HG02571 (cell line): ENCODE results near the gene TSPO2.
A peak's percentile ranks its signal among the peaks of the same experiment; 100 is the strongest.

Source experiments
- ATAC-seq: cut with Tn5 transposase; IDR thresholded peaks from one replicate; pipeline ENCODE4 v1.9.1; 2021; ENCODE audit warnings: mild to moderate bottlenecking, moderate library complexity; ENCODE audit not compliant: unreplicated experiment

Gene TSPO2

GRCh38 chr6:41049955-41050354 lies 7.7 kb downstream of the TSPO2 start:
- no peak for ATAC-seq

DNA sequence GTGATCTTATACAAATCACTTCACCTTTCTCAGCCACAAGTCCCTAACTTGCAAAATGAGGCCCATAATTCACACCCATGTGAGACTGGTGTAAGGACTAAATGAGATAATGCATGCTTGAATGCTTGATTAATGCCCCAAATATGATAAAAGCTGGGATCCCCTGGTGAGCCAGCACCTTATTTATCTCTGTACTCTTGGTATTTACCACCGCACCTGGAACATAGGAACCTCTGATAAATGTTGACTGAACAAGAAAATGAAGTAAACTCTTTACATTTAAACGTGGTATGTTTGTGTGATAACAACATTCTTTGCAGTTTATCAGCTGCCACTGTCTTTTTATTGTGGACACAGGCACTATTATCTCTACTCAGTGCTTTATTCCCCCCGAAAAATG lies 8.3 kb downstream of the TSPO2 start:
- no peak for ATAC-seq

GRCh38 chr6:41051873-41052272 lies 9.6 kb downstream of the TSPO2 start:
- no peak for ATAC-seq

- ATAC-seq = no peak
These were observed 10.8 kb downstream of the TSPO2 start, which contains the start of gene APOBEC2 for GRCh38 chr6:41053041-41053440. Gene APOBEC2, plus strand, starts transcription at chr6:41053202. Its CDS starts 146 bp downstream, at chr6:41053348.

DNA sequence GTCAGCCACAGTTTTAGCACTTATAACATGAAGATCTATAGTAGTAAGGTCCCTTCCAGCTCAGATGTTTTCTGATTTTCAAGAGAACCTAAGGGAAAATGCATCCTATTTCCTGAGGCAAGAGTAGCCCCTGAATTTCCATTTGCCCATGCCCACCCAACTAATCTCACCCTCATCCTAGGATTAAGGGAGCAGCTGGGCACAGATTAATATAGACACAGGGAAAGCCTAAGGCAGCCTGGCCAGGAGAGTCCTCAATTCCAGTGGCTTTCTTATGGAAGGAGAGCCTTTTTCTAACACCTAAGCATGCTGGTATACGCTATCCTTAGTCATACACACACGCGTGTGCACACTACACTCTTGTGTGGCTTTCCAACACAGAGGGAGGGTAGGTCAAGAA lies 12.2 kb downstream of the TSPO2 start:
- no peak for ATAC-seq

DNA sequence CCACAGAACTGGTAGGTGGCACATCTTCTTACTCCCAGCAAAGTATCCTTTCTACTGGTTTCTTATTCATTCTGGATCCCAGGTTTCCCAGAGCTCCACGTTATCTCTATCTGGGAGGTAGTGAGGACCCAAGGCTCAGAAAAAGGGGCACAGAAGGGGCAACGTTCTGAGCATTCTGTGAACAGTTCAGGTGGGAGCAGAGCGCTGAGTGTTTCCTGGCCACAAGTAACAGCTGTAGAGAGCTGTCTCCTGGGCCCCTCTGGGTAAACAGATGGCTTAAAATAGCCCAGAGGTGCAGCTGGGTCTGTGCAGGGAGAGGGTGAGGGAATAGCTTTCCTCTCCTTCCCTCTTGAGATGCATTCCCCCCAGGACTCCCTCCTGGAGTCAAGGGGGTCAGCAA lies 12.9 kb downstream of the TSPO2 start:
- no peak for ATAC-seq

- no peak for ATAC-seq
These were observed 14.7 kb downstream of the TSPO2 start for GRCh38 chr6:41056768-41057490.

GRCh38 chr6:41058783-41059181 lies 16.5 kb downstream of the TSPO2 start:
- no peak for ATAC-seq

DNA sequence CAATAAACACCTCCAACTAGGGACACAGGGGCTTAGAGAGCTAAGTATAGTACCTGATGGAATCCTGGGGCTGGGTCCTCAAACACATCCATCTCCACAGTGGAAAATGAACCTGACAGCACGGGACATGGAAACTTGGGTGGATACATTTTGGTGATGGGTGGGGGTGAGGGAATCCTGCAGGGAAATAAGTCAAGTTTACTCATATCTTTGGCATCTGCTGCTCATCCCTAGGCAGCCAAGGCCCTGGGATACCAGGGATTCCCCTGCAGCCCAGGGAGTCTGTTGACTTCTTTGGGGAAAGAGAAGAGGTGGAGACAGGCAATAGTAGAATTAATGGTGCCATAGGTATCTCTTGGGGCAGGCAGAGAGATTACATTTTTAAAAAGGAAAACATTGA lies 17.3 kb downstream of the TSPO2 start:
- no peak for ATAC-seq

GRCh38 chr6:41061196-41061726 lies 19.0 kb downstream of the TSPO2 start:
- ATAC-seq = no peak

GRCh38 chr6:41062056-41062455 lies 19.8 kb downstream of the TSPO2 start:
- ATAC-seq = no peak

- ATAC-seq = no peak
These were observed 21.6 kb downstream of the TSPO2 start for GRCh38 chr6:41063884-41064285.

DNA sequence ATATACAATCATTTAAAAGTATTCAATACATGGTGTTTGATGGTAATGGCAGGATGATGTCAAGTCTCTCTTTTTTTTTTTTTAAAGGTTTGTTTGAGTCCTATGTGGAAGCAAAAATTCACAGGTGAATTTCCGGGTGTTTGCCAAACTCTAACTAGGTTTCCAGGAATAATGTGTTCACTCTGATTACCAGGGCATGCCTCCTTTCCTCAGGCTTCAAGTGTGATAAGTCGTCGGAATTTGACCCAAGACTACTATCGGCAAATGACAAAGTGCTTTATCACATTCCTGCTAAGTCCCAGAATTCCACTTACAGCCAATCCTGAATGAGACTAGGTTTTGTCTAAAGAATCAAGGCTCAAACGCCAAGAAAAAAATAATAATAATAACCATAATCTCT lies 22.6 kb downstream of the TSPO2 start:
- no peak for ATAC-seq

DNA sequence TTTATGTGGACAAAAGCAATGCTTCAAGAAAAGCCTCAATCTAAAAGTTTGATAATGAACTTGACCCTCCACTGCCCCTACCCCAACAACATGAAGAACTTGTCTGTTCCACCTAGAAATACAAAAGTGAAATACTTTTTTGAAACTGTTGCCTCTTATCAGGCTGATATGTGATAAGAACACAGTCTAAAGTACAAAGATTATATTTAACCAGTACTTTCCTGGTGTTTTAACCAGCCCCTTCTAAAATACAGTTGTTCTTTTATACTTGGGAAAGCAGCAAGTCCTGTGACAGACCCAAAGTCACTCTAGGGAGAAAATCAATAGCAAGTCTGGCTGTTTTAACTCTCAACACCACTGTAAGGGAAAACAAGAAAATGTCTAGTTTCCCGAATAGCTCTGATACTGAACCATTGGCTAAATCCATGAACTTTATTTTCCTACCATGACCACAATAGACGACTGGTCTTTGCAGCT lies 23.3 kb downstream of the TSPO2 start:
- ATAC-seq = no peak

- ATAC-seq = no peak
These were observed 24.6 kb downstream of the TSPO2 start for GRCh38 chr6:41066867-41067304.

GRCh38 chr6:41071501-41071922 lies 29.2 kb downstream of the TSPO2 start:
- no peak for ATAC-seq

GRCh38 chr6:41071923-41072835 lies 29.9 kb downstream of the TSPO2 start, which contains the start of gene OARD1:
Gene OARD1, minus strand, starts transcription at chr6:41072356. Its CDS starts 722 bp downstream, at chr6:41071634.
- peak; percentile 64 for ATAC-seq

DNA sequence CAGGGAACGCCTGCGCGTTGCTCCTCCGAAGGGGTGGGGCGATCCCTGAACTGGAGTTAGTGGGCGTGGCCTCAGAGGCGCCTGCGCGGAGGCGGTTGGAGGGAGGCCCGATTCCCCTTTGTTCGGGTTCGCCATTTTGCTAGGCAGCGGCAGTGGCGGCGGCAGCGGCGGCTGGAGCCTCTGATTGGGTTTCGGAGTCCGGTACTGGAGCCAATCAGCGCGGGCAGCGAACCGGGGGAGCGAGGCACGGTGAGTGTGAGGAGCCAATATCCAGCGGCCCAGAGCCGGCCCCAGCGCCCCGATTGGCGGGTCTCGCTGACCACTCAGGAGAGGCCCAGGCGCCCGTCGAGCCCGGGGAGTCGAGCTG lies 30.6 kb downstream of the TSPO2 start, which contains the start of gene NFYA:
Gene NFYA (plus strand): TSS at position 139 of the 367 bp plus-strand sequence. CDS start 6,116 bp downstream, outside the sequence.
- peak; percentile 61 for ATAC-seq

GRCh38 chr6:41073203-41073967 lies 31.1 kb downstream of the TSPO2 start:
- ATAC-seq = peak; percentile 35

- no peak for ATAC-seq
These were observed 31.9 kb downstream of the TSPO2 start for GRCh38 chr6:41073968-41074691.
